GM13976 (cell line): ENCODE measurements around the gene PFKL.

Source experiments
- DNase-seq: peaks from one replicate; pipeline ENCODE4 v3.0.0; 2012; ENCODE audit warnings: low spot score
- CTCF ChIP-seq: IDR thresholded peaks from 2 replicates; pipeline ENCODE4 v1.5.1; 2012; ENCODE audit warnings: borderline replicate concordance, mild to moderate bottlenecking; ENCODE audit not compliant: insufficient read depth; ENCODE audit errors: extremely low read depth, missing control alignments, control extremely low read depth
- in situ Hi-C: fragments of 300-500 bp; cut with MboI; formaldehyde crosslinking; loops from one replicate; pipeline ENCODE4 v1.12.0; 2022; ENCODE audit warnings: low sequenced_read_pairs, mixed read lengths, inconsistent platforms; ENCODE audit not compliant: unreplicated experiment

The PFKL gene

GRCh38 chr21:44364151-44365053, 64.5 kb downstream of the PFKL start:
- DNase-seq = no peak
- no peak for TF ChIP-seq CTCF
- in situ Hi-C loops = loop anchor here (25.0 kb wide), 1 partner anchor 98 kb away; the partner anchor contains the start of gene LRRC3

GRCh38 chr21:44365251-44365966, 65.6 kb downstream of the PFKL start:
- no peak for TF ChIP-seq CTCF
- no peak for DNase-seq
- in situ Hi-C loops = loop anchor here (25.0 kb wide), 1 partner anchor 97 kb away; the partner anchor contains the start of gene LRRC3

- no peak for DNase-seq
- in situ Hi-C loops = loop anchor here (25.0 kb wide), 1 partner anchor 96 kb away; the partner anchor contains the start of gene LRRC3
- TF ChIP-seq CTCF = no peak
Observed at GRCh38 chr21:44365967-44366585, 66.2 kb downstream of the PFKL start.

- in situ Hi-C loops = loop anchor here (25.0 kb wide), 1 partner anchor 96 kb away; the partner anchor contains the start of gene LRRC3
- no peak for TF ChIP-seq CTCF
- DNase-seq = no peak
Observed at GRCh38 chr21:44366586-44367211, 66.8 kb downstream of the PFKL start.

- DNase-seq = no peak
- in situ Hi-C loops = loop anchor here (25.0 kb wide), 1 partner anchor 93 kb away; the partner anchor contains the start of gene LRRC3
- no peak for TF ChIP-seq CTCF
Observed at GRCh38 chr21:44368711-44369446, 69.0 kb downstream of the PFKL start.
